Lower lobe of right lung (tissue), 2 donors: ENCODE data around the gene CACNA1E. TPM values are rescaled to one million over a fixed set of nuclear protein-coding genes. Genes with fewer than 3 reads are reported as not detected.

ENCODE experiments used
- ATAC-seq, 2 donors: fragments of 200-7000 bp; cut with Tn5 transposase; one replicate each; pipeline ENCODE4 v1.9.1; 2020 to 2022; ENCODE audit warnings: mild to moderate bottlenecking in 2 of 2, moderate library complexity in 2 of 2
- DNase-seq: peaks from one replicate; pipeline ENCODE4 v3.0.0-alpha.2; 2020
- H3K27ac ChIP-seq: fragments of 200-600 bp; one replicate; pipeline ENCODE4 v1.8.0; 2022
- H3K27me3 ChIP-seq: fragments of 200-600 bp; one replicate; pipeline ENCODE4 v1.8.0; 2022; ENCODE audit warnings: low read depth
- H3K36me3 ChIP-seq: fragments of 200-600 bp; one replicate; pipeline ENCODE4 v1.8.0; 2022; ENCODE audit warnings: mild to moderate bottlenecking
- H3K4me1 ChIP-seq: fragments of 200-600 bp; one replicate; pipeline ENCODE4 v1.8.0; 2022
- H3K4me3 ChIP-seq: fragments of 200-600 bp; one replicate; pipeline ENCODE4 v1.8.0; 2022; ENCODE audit warnings: mild to moderate bottlenecking
- H3K9me3 ChIP-seq: fragments of 200-600 bp; one replicate; pipeline ENCODE4 v1.8.0; 2022
- intact Hi-C: fragments of 100-400 bp; cut with DNase I; formaldehyde crosslinking; loops from one replicate; pipeline ENCODE4 v1.11.0; 2022
- total RNA-seq: library from RNA; stranded (reverse); fragmentation: NEBNext Ultra II Directional; extraction: Animal tissue kit (Norgen Biotek cat#: 25700); gene quantifications from one replicate; pipeline ENCODE4 v1.2.1, GENCODE V29; 2021
- TF ChIP-seq, protein P1 (sequence below): fragments of 200-600 bp; IDR thresholded peaks from one replicate; pipeline ENCODE4 v1.8.0; 2022; ENCODE audit warnings: antibody characterized with exemption, mild to moderate bottlenecking
- donor health status: DM: no; HTN: yes; CAD: no; lungs with severe emphysema.

Gene CACNA1E
- total RNA-seq, 1 donor from 2014 or later: 0.27 TPM

DNA sequence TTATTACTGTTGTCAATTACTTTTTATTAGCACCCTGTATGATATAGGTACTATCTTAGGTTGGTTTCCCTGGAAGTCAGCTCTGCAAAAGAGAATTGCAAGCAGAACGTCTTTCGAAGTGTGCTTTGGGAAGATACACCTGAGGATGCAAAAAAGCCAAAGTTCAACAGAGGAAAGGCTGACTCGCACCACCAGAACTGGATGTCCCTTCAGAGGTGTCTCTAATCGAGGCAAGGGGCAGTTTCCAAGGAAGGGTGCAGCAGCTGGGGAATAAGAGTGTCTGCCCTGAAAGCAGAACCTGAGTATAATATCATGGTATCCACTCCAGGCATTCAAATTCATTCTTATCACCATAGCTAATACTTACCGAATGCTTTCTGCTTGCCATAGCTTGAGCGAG lies 149.6 kb downstream of the CACNA1E start:
- Histone ChIP-seq H3K27me3 (no peaks in the 10 kb centered on the region), H3K27ac (no peak overlapping the region), H3K4me1 (no peaks in the 10 kb centered on the region), H3K9me3 (no peaks in the 10 kb centered on the region), H3K36me3 (no peaks in the 10 kb centered on the region), H3K4me3 (no peak overlapping the region)
- DNase-seq: no peak
- TF ChIP-seq, protein P1, sequence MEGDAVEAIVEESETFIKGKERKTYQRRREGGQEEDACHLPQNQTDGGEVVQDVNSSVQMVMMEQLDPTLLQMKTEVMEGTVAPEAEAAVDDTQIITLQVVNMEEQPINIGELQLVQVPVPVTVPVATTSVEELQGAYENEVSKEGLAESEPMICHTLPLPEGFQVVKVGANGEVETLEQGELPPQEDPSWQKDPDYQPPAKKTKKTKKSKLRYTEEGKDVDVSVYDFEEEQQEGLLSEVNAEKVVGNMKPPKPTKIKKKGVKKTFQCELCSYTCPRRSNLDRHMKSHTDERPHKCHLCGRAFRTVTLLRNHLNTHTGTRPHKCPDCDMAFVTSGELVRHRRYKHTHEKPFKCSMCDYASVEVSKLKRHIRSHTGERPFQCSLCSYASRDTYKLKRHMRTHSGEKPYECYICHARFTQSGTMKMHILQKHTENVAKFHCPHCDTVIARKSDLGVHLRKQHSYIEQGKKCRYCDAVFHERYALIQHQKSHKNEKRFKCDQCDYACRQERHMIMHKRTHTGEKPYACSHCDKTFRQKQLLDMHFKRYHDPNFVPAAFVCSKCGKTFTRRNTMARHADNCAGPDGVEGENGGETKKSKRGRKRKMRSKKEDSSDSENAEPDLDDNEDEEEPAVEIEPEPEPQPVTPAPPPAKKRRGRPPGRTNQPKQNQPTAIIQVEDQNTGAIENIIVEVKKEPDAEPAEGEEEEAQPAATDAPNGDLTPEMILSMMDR: no peak
- intact Hi-C loops: no loop called here
- ATAC-seq: no peak

- H3K27ac ChIP-seq: no peak overlapping the region
- TF ChIP-seq, protein P1: no peak
- H3K4me3 ChIP-seq: no peak overlapping the region
- H3K4me1 ChIP-seq: no peaks in the 10 kb centered on the region
- intact Hi-C loops: no loop called here
- DNase-seq: no peak
- ATAC-seq: no peak
- H3K27me3 ChIP-seq: no peaks in the 10 kb centered on the region
- no peaks in the 10 kb centered on the region for H3K9me3 ChIP-seq
- H3K36me3 ChIP-seq: no peaks in the 10 kb centered on the region
Observed at GRCh38 chr1:181635110-181635509, 151.8 kb downstream of the CACNA1E start.

GRCh38 chr1:181637998-181638397 lies 154.7 kb downstream of the CACNA1E start:
- no peak for DNase-seq
- TF ChIP-seq, protein P1: no peak
- Histone ChIP-seq H3K27me3 (no peaks in the 10 kb centered on the region), H3K27ac (no peak overlapping the region), H3K9me3 (no peaks in the 10 kb centered on the region), H3K4me1 (no peaks in the 10 kb centered on the region), H3K4me3 (no peak overlapping the region), H3K36me3 (no peaks in the 10 kb centered on the region)
- intact Hi-C loops: no loop called here
- no peak for ATAC-seq

DNA sequence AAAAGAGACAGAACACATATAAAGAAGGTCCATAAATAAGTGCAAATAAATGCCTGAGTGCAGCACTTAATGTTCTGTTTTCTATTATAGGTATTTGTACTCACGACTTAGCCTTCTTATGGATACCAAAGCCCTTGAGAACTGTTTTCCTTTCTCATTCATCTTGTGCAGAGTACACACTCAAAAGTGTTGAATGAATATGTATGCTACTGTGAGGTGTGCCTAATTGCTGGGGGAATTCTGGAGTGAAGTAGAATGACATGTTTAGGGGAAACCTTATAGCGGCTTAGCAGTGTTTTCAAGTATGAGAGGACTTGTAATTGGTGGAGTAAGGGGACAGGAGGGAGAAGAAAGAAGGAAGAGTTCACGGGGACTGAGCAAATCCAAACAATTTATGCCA lies 157.6 kb downstream of the CACNA1E start:
- Histone ChIP-seq H3K27me3 (no peaks in the 10 kb centered on the region), H3K27ac (no peak overlapping the region), H3K36me3 (no peaks in the 10 kb centered on the region), H3K4me3 (no peak overlapping the region), H3K9me3 (no peaks in the 10 kb centered on the region), H3K4me1 (no peaks in the 10 kb centered on the region)
- ATAC-seq (peak in 1 of 2 donors; percentile 65), DNase-seq (no peak)
- intact Hi-C loops: no loop called here
- TF ChIP-seq, protein P1: no peak

DNA sequence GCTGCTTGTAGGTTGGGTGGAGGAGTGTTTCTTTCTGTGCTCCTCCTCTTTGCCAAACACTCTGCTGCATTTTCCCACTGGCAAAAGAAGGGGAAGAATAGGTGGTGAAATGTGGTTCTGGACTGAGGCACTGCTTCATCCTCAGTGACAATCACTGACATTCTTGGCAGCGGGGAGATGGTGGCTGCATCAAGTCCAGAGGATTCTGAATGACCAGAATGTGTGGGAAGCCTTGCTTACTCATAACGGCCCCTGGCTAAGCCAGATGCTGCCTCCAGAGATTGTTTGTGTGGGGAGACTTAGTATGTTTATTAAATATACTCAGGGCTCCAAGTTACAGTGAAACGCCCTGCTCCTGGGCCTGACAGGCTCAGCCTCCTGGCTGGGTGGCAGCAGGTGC lies 160.3 kb downstream of the CACNA1E start:
- no peak for ATAC-seq

More for the DNA sequence above, 160.3 kb downstream of the CACNA1E start:
- no peaks in the 10 kb centered on the region for H3K27me3 ChIP-seq
- H3K36me3 ChIP-seq: no peaks in the 10 kb centered on the region
- H3K27ac ChIP-seq: no peak overlapping the region
- no peak for DNase-seq
- TF ChIP-seq, protein P1: no peak
- no peaks in the 10 kb centered on the region for H3K9me3 ChIP-seq
- intact Hi-C loops: no loop called here
- H3K4me1 ChIP-seq: no peaks in the 10 kb centered on the region
- H3K4me3 ChIP-seq: no peak overlapping the region
